Forelimb muscle (tissue), 1 donor: ENCODE data around the gene KRTAP5-11. TPM values are rescaled to one million over a fixed set of nuclear protein-coding genes. Genes with fewer than 3 reads are reported as not detected.
"Not testable (repeated sequence)": the region's sequence is repeated elsewhere in the genome, so short reads cannot be mapped to it uniquely, and the experiment has no call there.

Experiments
- DNase-seq: peaks from one replicate; pipeline ENCODE4 v3.0.0-alpha.2; 2013; ENCODE audit warnings: low read depth
- polyA plus RNA-seq: library from polyadenylated mRNA; unstranded; fragments of 120-200 nt; gene quantifications from one replicate; pipeline ENCODE4 v1.2.1, GENCODE V29; 2013; ENCODE audit not compliant: insufficient read length

Gene KRTAP5-11
- polyA plus RNA-seq, 1 donor, result not detected

GRCh38 chr11:71581826-71582225, 849 bp downstream of the KRTAP5-11 start:
- no peak for DNase-seq

GRCh38 chr11:71580057-71581003, 2.3 kb downstream of the KRTAP5-11 start:
- DNase-seq, result peak; percentile 19

GRCh38 chr11:71579513-71579912, 3.2 kb downstream of the KRTAP5-11 start:
- DNase-seq, result not testable (repeated sequence)

- DNase-seq, result no peak
Observed at GRCh38 chr11:71577469-71578004, 5.1 kb downstream of the KRTAP5-11 start.

GRCh38 chr11:71576688-71577465, 5.8 kb downstream of the KRTAP5-11 start:
- DNase-seq, result not testable (repeated sequence)

GRCh38 chr11:71575723-71576424, 6.8 kb downstream of the KRTAP5-11 start:
- DNase-seq, result no peak

- DNase-seq, result no peak
Observed at GRCh38 chr11:71574418-71574817, 8.3 kb downstream of the KRTAP5-11 start.

GRCh38 chr11:71572811-71573210, 9.9 kb downstream of the KRTAP5-11 start:
- no peak for DNase-seq

GRCh38 chr11:71571101-71571850, 11.4 kb downstream of the KRTAP5-11 start:
- DNase-seq, result not testable (repeated sequence)

- DNase-seq, result peak; percentile 13
Observed at GRCh38 chr11:71568704-71569349, 13.8 kb downstream of the KRTAP5-11 start.

GRCh38 chr11:71567633-71568032, 15.0 kb downstream of the KRTAP5-11 start:
- not testable (repeated sequence) for DNase-seq

GRCh38 chr11:71566626-71567599, 15.8 kb downstream of the KRTAP5-11 start:
- not testable (repeated sequence) for DNase-seq

- DNase-seq, result no peak
Observed at GRCh38 chr11:71566081-71566620, 16.5 kb downstream of the KRTAP5-11 start.

GRCh38 chr11:71565263-71565662, 17.4 kb downstream of the KRTAP5-11 start, which contains the start of gene KRTAP5-10:
KRTAP5-10 (plus strand) TSS chr11:71565563; CDS start chr11:71565588, 25 bp downstream.
- no peak for DNase-seq

GRCh38 chr11:71564430-71564829, 18.2 kb downstream of the KRTAP5-11 start:
- DNase-seq, result no peak

GRCh38 chr11:71563406-71563805, 19.3 kb downstream of the KRTAP5-11 start:
- no peak for DNase-seq

- no peak for DNase-seq
Observed at GRCh38 chr11:71562120-71562519, 20.6 kb downstream of the KRTAP5-11 start.

GRCh38 chr11:71558996-71559395, 23.7 kb downstream of the KRTAP5-11 start:
- no peak for DNase-seq

- no peak for DNase-seq
Observed at GRCh38 chr11:71557257-71557656, 25.4 kb downstream of the KRTAP5-11 start.
